ENCODE results near the gene TDRD3.

Gene TDRD3

GRCh38 chr13:60611523-60611922 is 214.5 kb downstream of the TDRD3 start:
- Histone ChIP-seq H3K9me3 (ENCODE audit: control insufficient read depth, insufficient read depth, low read length) (no peaks in the 10 kb centered on the region), H3K9ac (ENCODE audit: low read depth, low read length) (no peak overlapping the region), H3K27me3 (ENCODE audit: control insufficient read depth, insufficient read depth, low read length) (no peaks in the 10 kb centered on the region)

GRCh38 chr13:60612593-60612992 is 215.6 kb downstream of the TDRD3 start:
- Histone ChIP-seq H3K9me3 (ENCODE audit: control insufficient read depth, insufficient read depth, low read length) (no peaks in the 10 kb centered on the region), H3K4me3 (ENCODE audit: low read depth, low read length) (no peak overlapping the region), H3K27me3 (ENCODE audit: control insufficient read depth, insufficient read depth, low read length) (no peaks in the 10 kb centered on the region), H3K9ac (ENCODE audit: low read depth, low read length) (no peak overlapping the region), H3K36me3 (ENCODE audit: control insufficient read depth, insufficient read depth, low read length) (no peaks in the 10 kb centered on the region), H3K27ac (ENCODE audit: low read depth, low read length) (no peak overlapping the region), H3K4me1 (ENCODE audit: control insufficient read depth, insufficient read depth, low read length) (peaks cover 7% of the 10 kb centered on the region; the same call in 1 of the 2 replicates)

More at GRCh38 chr13:60611523-60611922, 214.5 kb downstream of the TDRD3 start:
- peaks cover 6% of the 10 kb centered on the region; the same call in 1 of the 2 replicates for H3K4me1 ChIP-seq (ENCODE audit: control insufficient read depth, insufficient read depth, low read length)
- no peak overlapping the region for H3K27ac ChIP-seq (ENCODE audit: low read depth, low read length)
- no peaks in the 10 kb centered on the region for H3K36me3 ChIP-seq (ENCODE audit: control insufficient read depth, insufficient read depth, low read length)
- H3K4me3 ChIP-seq (ENCODE audit: low read depth, low read length) = no peak overlapping the region

DNA sequence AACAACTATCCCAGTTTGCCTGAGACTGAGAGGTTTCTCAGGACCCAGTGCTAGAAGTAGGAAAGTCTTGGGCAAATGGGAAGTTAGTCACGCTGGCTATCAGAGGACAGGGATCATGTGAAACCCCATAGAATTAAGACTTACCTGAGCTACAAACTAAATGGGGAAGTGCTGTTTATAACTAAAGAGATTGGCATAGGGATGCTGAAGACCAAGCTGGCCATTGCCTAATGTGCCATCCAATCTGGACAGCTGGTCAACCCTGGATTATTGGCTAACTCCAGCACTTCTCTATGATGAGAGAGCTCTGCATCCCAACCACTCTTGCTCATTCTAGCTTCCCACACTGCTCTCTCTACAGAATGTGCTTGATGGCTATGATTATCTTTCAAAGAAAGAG is 216.1 kb downstream of the TDRD3 start:
- Histone ChIP-seq H3K27me3 (ENCODE audit: control insufficient read depth, insufficient read depth, low read length) (no peaks in the 10 kb centered on the region), H3K9ac (ENCODE audit: low read depth, low read length) (no peak overlapping the region), H3K4me1 (ENCODE audit: control insufficient read depth, insufficient read depth, low read length) (peaks cover 11% of the 10 kb centered on the region; the same call in 1 of the 2 replicates), H3K9me3 (ENCODE audit: control insufficient read depth, insufficient read depth, low read length) (no peaks in the 10 kb centered on the region), H3K27ac (ENCODE audit: low read depth, low read length) (no peak overlapping the region), H3K36me3 (ENCODE audit: control insufficient read depth, insufficient read depth, low read length) (no peaks in the 10 kb centered on the region), H3K4me3 (ENCODE audit: low read depth, low read length) (no peak overlapping the region)

GRCh38 chr13:60617991-60618733 is 221.1 kb downstream of the TDRD3 start:
- no peak overlapping the region for H3K4me3 ChIP-seq (ENCODE audit: low read depth, low read length)
- no peaks in the 10 kb centered on the region for H3K27me3 ChIP-seq (ENCODE audit: control insufficient read depth, insufficient read depth, low read length)
- H3K9me3 ChIP-seq (ENCODE audit: control insufficient read depth, insufficient read depth, low read length) = no peaks in the 10 kb centered on the region

GRCh38 chr13:60619461-60619860 is 222.4 kb downstream of the TDRD3 start:
- Histone ChIP-seq H3K27me3 (ENCODE audit: control insufficient read depth, insufficient read depth, low read length) (no peaks in the 10 kb centered on the region), H3K4me3 (ENCODE audit: low read depth, low read length) (no peak overlapping the region), H3K9me3 (ENCODE audit: control insufficient read depth, insufficient read depth, low read length) (no peaks in the 10 kb centered on the region), H3K36me3 (ENCODE audit: control insufficient read depth, insufficient read depth, low read length) (no peaks in the 10 kb centered on the region), H3K27ac (ENCODE audit: low read depth, low read length) (no peak overlapping the region), H3K9ac (ENCODE audit: low read depth, low read length) (no peak overlapping the region), H3K4me1 (ENCODE audit: control insufficient read depth, insufficient read depth, low read length) (peaks cover 11% of the 10 kb centered on the region; the same call in 1 of the 2 replicates)

More at GRCh38 chr13:60617991-60618733, 221.1 kb downstream of the TDRD3 start:
- Histone ChIP-seq H3K9ac (ENCODE audit: low read depth, low read length) (no peak overlapping the region), H3K36me3 (ENCODE audit: control insufficient read depth, insufficient read depth, low read length) (no peaks in the 10 kb centered on the region), H3K4me1 (ENCODE audit: control insufficient read depth, insufficient read depth, low read length) (peaks cover 11% of the 10 kb centered on the region; the same call in 1 of the 2 replicates), H3K27ac (ENCODE audit: low read depth, low read length) (no peak overlapping the region)

DNA sequence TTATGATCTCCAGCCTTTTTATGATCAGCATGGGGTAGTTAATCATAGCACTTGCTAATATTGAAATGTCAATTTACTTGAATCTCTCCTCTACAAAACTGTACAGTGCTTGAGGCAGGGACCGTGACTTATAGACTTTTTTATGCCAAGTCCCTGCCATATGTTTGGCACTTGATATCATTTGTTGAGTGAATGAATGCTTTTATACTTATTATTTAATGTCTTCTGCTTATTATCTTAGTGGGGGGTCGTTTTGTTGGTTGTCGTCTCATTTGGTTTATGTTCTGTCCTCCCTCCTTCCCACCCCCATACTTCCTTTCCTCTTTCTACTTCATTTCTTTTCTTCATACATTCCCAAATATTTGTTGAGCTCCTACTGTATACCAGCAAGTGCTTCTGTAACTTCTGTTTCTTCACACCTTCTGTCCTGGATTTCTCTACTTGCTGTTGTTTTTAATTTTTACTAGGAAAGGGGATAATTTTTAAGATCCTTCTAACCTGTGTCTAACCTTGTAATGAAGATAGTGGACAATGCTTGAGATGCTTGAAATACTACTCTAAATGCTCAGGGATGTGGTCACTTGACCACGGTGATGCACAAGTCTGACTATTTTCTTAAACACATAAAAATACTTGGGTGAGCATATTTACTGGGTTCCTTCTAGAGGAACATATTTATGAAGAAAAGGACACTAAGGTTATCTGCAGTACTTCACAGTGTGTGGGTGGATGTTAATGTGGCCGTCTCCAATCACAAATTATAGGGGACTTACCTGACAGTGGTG is 223.8 kb downstream of the TDRD3 start:
- H3K27ac ChIP-seq (ENCODE audit: low read depth, low read length) = no peak overlapping the region
- H3K27me3 ChIP-seq (ENCODE audit: control insufficient read depth, insufficient read depth, low read length) = no peaks in the 10 kb centered on the region
- peaks cover 11% of the 10 kb centered on the region; the same call in 1 of the 2 replicates for H3K4me1 ChIP-seq (ENCODE audit: control insufficient read depth, insufficient read depth, low read length)
- no peak overlapping the region for H3K9ac ChIP-seq (ENCODE audit: low read depth, low read length)
- no peaks in the 10 kb centered on the region for H3K9me3 ChIP-seq (ENCODE audit: control insufficient read depth, insufficient read depth, low read length)
- no peak overlapping the region for H3K4me3 ChIP-seq (ENCODE audit: low read depth, low read length)
- H3K36me3 ChIP-seq (ENCODE audit: control insufficient read depth, insufficient read depth, low read length) = no peaks in the 10 kb centered on the region

DNA sequence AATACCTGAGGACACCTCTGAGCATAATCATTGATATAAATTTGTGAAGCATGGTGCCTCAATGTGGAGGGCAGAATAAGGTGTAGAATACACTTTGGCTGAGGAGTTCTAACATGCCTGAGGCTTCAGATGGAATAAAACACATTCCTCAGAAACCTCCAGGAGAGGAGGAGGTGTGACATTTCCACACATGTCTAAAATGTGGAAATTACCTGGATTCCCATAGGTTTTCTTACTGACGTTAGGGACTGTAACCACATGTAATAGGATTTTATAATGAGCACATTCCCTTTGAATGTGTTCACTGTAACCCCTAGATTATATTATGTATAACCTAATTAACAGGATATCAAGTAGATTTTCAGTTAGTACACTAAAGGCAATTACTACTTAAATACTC is 226.1 kb downstream of the TDRD3 start:
- H3K27ac ChIP-seq (ENCODE audit: low read depth, low read length) = no peak overlapping the region
- H3K4me3 ChIP-seq (ENCODE audit: low read depth, low read length) = no peak overlapping the region
- no peaks in the 10 kb centered on the region for H3K36me3 ChIP-seq (ENCODE audit: control insufficient read depth, insufficient read depth, low read length)
- H3K9ac ChIP-seq (ENCODE audit: low read depth, low read length) = no peak overlapping the region
- H3K27me3 ChIP-seq (ENCODE audit: control insufficient read depth, insufficient read depth, low read length) = no peaks in the 10 kb centered on the region
- H3K9me3 ChIP-seq (ENCODE audit: control insufficient read depth, insufficient read depth, low read length) = no peaks in the 10 kb centered on the region
- peaks cover 7% of the 10 kb centered on the region; the same call in 1 of the 2 replicates for H3K4me1 ChIP-seq (ENCODE audit: control insufficient read depth, insufficient read depth, low read length)
